NCI-H2171 (cell line): ENCODE measurements around the gene CYB561D2.

ENCODE experiments used
- DNase-seq: peaks from one replicate; lab custom pipeline; 2025; lab: John Stamatoyannopoulos, UW

The CYB561D2 gene

GRCh38 chr3:50390508-50391224 is 40.0 kb downstream of the CYB561D2 start:
- DNase-seq: no peak

- DNase-seq: no peak
Observed at GRCh38 chr3:50392101-50392715, 41.5 kb downstream of the CYB561D2 start.

- DNase-seq: no peak
Observed at GRCh38 chr3:50393061-50393460, 42.4 kb downstream of the CYB561D2 start.

- no peak for DNase-seq
Observed at GRCh38 chr3:50395070-50395860, 44.6 kb downstream of the CYB561D2 start.

- no peak for DNase-seq
Observed at GRCh38 chr3:50396502-50396901, 45.8 kb downstream of the CYB561D2 start.

- DNase-seq: no peak
Observed at GRCh38 chr3:50401978-50402595, 51.4 kb downstream of the CYB561D2 start.
